RCC 7860 (cell line): ENCODE measurements around the gene STN1.

ENCODE experiments used
- DNase-seq: peaks from one replicate; pipeline ENCODE4 v3.0.0-alpha.2; 2015; ENCODE audit warnings: low spot score
- FAIRE-seq: peaks from 2 replicates; lab custom pipeline; 2012; peaks lifted over from hg19 to GRCh38; lab: Jason Lieb, UNC

STN1 gene

GRCh38 chr10:103832806-103833205 lies 85.2 kb downstream of the STN1 start:
- DNase-seq (no peak), FAIRE-seq (no peak)
